CD4-positive, alpha-beta T cell treated with Interleukin-17A for 4 hours (primary cell): Measurements from ENCODE around the gene CASP9.
"Not testable (repeated sequence)": the region's sequence is repeated elsewhere in the genome, so short reads cannot be mapped to it uniquely, and the experiment has no call there.

Experiments
- DNase-seq: peaks from one replicate; pipeline ENCODE4 v3.0.0-alpha.2; 2020; ENCODE audit warnings: mixed read lengths

The CASP9 gene

GRCh38 chr1:15469361-15469760, 54.7 kb downstream of the CASP9 start:
- no peak for DNase-seq

- DNase-seq, result no peak
These were observed 55.9 kb downstream of the CASP9 start for GRCh38 chr1:15468145-15468544.

- DNase-seq, result not testable (repeated sequence)
These were observed 56.9 kb downstream of the CASP9 start for GRCh38 chr1:15466955-15467625.

GRCh38 chr1:15465674-15466073, 58.3 kb downstream of the CASP9 start:
- DNase-seq, result no peak

GRCh38 chr1:15463926-15464322, 60.1 kb downstream of the CASP9 start:
- DNase-seq, result not testable (repeated sequence)

GRCh38 chr1:15463064-15463800, 60.8 kb downstream of the CASP9 start:
- DNase-seq, result not testable (repeated sequence)

GRCh38 chr1:15460708-15461095, 63.3 kb downstream of the CASP9 start:
- DNase-seq, result no peak

GRCh38 chr1:15459771-15460707, 64.0 kb downstream of the CASP9 start:
- no peak for DNase-seq

GRCh38 chr1:15458388-15458787, 65.6 kb downstream of the CASP9 start:
- not testable (repeated sequence) for DNase-seq

- DNase-seq, result no peak
These were observed 66.4 kb downstream of the CASP9 start for GRCh38 chr1:15457585-15457984.

GRCh38 chr1:15456313-15456954, 67.6 kb downstream of the CASP9 start, which contains the start of gene CELA2A:
TSS of gene CELA2A (plus strand) at chr1:15456732. CDS start at chr1:15456754, 22 bp downstream.
- DNase-seq, result no peak

- DNase-seq, result no peak
These were observed 68.5 kb downstream of the CASP9 start for GRCh38 chr1:15455522-15455921.

GRCh38 chr1:15454256-15454655, 69.8 kb downstream of the CASP9 start:
- DNase-seq, result no peak

- no peak for DNase-seq
These were observed 70.3 kb downstream of the CASP9 start for GRCh38 chr1:15453734-15454133.

GRCh38 chr1:15452866-15453571, 71.0 kb downstream of the CASP9 start:
- DNase-seq, result no peak

- DNase-seq, result no peak
These were observed 71.8 kb downstream of the CASP9 start for GRCh38 chr1:15452216-15452615.

- no peak for DNase-seq
These were observed 72.8 kb downstream of the CASP9 start for GRCh38 chr1:15451014-15451722.

- no peak for DNase-seq
These were observed 74.4 kb downstream of the CASP9 start for GRCh38 chr1:15449567-15449966.

GRCh38 chr1:15448877-15449462, 75.0 kb downstream of the CASP9 start:
- DNase-seq, result no peak

GRCh38 chr1:15446212-15446611, 77.8 kb downstream of the CASP9 start:
- no peak for DNase-seq
